Right lobe of liver (tissue), 4 donors: ENCODE measurements around the gene FSTL5.

ENCODE experiments used
- POLR2A ChIP-seq: fragments of 450-650 bp; IDR thresholded peaks from one replicate; pipeline ENCODE4 v1.6.1; 2017; ENCODE audit warnings: antibody characterized with exemption, mild to moderate bottlenecking
- TF ChIP-seq, protein P1 (sequence below), 4 donors: fragments of 200-600 bp in 3 of 4; fragments of 450-650 bp in 1 of 4; IDR thresholded peaks; one replicate each; pipeline versions ENCODE4 v1.5.1 to v1.8.0; 2016 to 2022; ENCODE audit warnings: antibody characterized with exemption in 4 of 4, mild to moderate bottlenecking in 2 of 4
- donor health status: DM: no; HTN: no; CAD: no.
- donor health status: DM: no; HTN: no; CAD: no.
- donor health status: DM: no; HTN: yes; CAD: no.

DNA sequence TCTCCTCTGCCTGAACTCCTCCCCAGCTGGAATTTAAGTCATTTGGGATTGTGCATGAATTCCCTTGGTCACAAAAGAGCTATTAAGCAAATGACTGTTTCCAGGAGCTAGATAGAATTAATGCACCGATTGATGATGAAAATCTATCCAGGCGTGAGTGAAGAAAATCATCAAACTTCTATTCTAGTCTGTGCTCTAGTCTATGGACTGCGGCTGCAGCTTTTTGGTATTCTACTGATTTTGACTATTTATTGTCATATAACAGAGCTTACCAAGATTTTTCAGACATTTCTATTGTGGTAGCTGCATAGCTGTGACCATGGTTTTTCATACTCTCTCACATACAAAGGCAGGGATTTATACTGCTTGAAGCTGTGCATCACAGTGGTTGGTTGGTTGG is 403.8 kb downstream of the FSTL5 start:
- TF ChIP-seq, protein P1, sequence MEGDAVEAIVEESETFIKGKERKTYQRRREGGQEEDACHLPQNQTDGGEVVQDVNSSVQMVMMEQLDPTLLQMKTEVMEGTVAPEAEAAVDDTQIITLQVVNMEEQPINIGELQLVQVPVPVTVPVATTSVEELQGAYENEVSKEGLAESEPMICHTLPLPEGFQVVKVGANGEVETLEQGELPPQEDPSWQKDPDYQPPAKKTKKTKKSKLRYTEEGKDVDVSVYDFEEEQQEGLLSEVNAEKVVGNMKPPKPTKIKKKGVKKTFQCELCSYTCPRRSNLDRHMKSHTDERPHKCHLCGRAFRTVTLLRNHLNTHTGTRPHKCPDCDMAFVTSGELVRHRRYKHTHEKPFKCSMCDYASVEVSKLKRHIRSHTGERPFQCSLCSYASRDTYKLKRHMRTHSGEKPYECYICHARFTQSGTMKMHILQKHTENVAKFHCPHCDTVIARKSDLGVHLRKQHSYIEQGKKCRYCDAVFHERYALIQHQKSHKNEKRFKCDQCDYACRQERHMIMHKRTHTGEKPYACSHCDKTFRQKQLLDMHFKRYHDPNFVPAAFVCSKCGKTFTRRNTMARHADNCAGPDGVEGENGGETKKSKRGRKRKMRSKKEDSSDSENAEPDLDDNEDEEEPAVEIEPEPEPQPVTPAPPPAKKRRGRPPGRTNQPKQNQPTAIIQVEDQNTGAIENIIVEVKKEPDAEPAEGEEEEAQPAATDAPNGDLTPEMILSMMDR (IDR thresholded peaks at IDR 0.05), result no peak
- no peak for TF ChIP-seq POLR2A
